ENCODE data around the gene IKZF3. TPM values are rescaled to one million over a fixed set of nuclear protein-coding genes. Genes with fewer than 3 reads are reported as not detected.

Gene IKZF3
- total RNA-seq, 1 experiment from 2014 or later, result 0.22 TPM

- no peak for TF ChIP-seq CTCF (conservative IDR thresholded peaks at IDR 0.05)
- Histone ChIP-seq H2AFZ (ENCODE audit: low read length) (no peak overlapping the region), H3T11ph (ENCODE audit: low read length) (no peak overlapping the region), H4K91ac (ENCODE audit: insufficient read length, low read depth, low read length) (no peak overlapping the region), H3K9me3 (ENCODE audit: control insufficient read depth, low read depth, low read length) (no peaks in the 10 kb centered on the region), H2AK5ac (ENCODE audit: insufficient read length, low read length) (no peak overlapping the region), H4K20me1 (ENCODE audit: control insufficient read depth, insufficient read depth, insufficient read length) (no peaks in the 10 kb centered on the region), H3K79me2 (ENCODE audit: insufficient read depth, low read length) (no peaks in the 10 kb centered on the region), H3K79me1 (ENCODE audit: insufficient read depth, low read depth, low read length, poor library complexity, severe bottlenecking) (no peaks in the 10 kb centered on the region), H4K5ac (ENCODE audit: insufficient read length, low read depth, low read length) (no peak overlapping the region), H2BK120ac (ENCODE audit: low read depth, low read length, poor library complexity, severe bottlenecking) (no peak overlapping the region), H3K27ac (ENCODE audit: insufficient read length, low read depth, low read length) (no peak overlapping the region), H3K23me2 (ENCODE audit: insufficient read length, low read depth, low read length, poor library complexity, severe bottlenecking) (no peaks in the 10 kb centered on the region), H2BK5ac (ENCODE audit: insufficient read length, low read length) (no peak overlapping the region), H3K4me1 (ENCODE audit: insufficient read depth, low read length) (no peaks in the 10 kb centered on the region), H3K27me3 (ENCODE audit: insufficient read depth, low read length) (no peaks in the 10 kb centered on the region), H3K4me2 (ENCODE audit: insufficient read depth, insufficient read length, low read length) (no peak overlapping the region), H3K56ac (ENCODE audit: insufficient read length, low read depth, low read length) (no peak overlapping the region), H2BK15ac (ENCODE audit: low read depth, low read length) (no peak overlapping the region), H3K18ac (ENCODE audit: insufficient read length, low read depth, low read length) (no peak overlapping the region), H2BK20ac (ENCODE audit: low read depth, low read length, poor library complexity, severe bottlenecking) (no peak overlapping the region), H3K9ac (ENCODE audit: extremely low read depth, insufficient read length, low read length) (no peak overlapping the region), H3K4ac (ENCODE audit: low read depth, low read length) (no peak overlapping the region), H3K14ac (ENCODE audit: insufficient read depth, low read length) (no peak overlapping the region), H2BK12ac (ENCODE audit: insufficient read length, low read depth, low read length) (no peak overlapping the region), H3K23ac (ENCODE audit: insufficient read length, low read depth, low read length) (no peak overlapping the region), H4K8ac (replicated peaks; ENCODE audit: insufficient read length, low read depth, low read length) (no peak overlapping the region)
- Mint-ChIP-seq H3K36me3 (ENCODE audit: insufficient read depth in 1 of 3, low read depth in 3 of 3) (no peaks in the 10 kb centered on the region), H3K4me3 (no peak overlapping the region), H3K9me3 (no peaks in the 10 kb centered on the region), H3K27me3 (ENCODE audit: low read depth) (peaks cover 6% of the 10 kb centered on the region; the same call in 1 of the 2 replicates), H3K27ac (no peak overlapping the region), H3K4me1 (peaks cover 0 to 7% of the 10 kb centered on the region in 2 experiments; a peak in 2 of 4 replicates)
- WGBS (ENCODE audit: extremely low coverage, insufficient read length, low lambda C conversion rate), result no CpG with 5 or more reads among the region's 2 CpGs
- DNase-seq, result no peak
Measured at GRCh38 chr17:39781861-39782213, 82.3 kb downstream of the IKZF3 start.

Data from H9 (cell line).